Uterus (tissue), 4 donors: ENCODE results near the gene GRIN1. TPM values are rescaled to one million over a fixed set of nuclear protein-coding genes. Genes with fewer than 3 reads are reported as not detected.

Experiments used
- DNase-seq, 2 donors: peaks; one replicate each; pipeline ENCODE4 v3.0.0-alpha.2; 2019 to 2020
- H3K27ac ChIP-seq, 2 donors: fragments of 200-600 bp; sonication (generic); 1 replicate in 1 of 2; 2 replicates in 1 of 2; pipeline ENCODE4 v1.5.1; 2016 to 2018
- H3K27me3 ChIP-seq, 2 donors: fragments of 200-600 bp; sonication (generic); one replicate each; pipeline ENCODE4 v1.5.1; 2018 to 2019; ENCODE audit warnings: control low read depth in 1 of 2
- H3K36me3 ChIP-seq, 2 donors: fragments of 200-600 bp; sonication (generic); one replicate each; pipeline ENCODE4 v1.5.1; 2019; ENCODE audit warnings: control low read depth in 1 of 2
- H3K4me1 ChIP-seq, 2 donors: fragments of 200-600 bp; sonication (generic); one replicate each; pipeline ENCODE4 v1.5.1; 2018 to 2019; ENCODE audit warnings: control low read depth in 1 of 2
- H3K4me3 ChIP-seq, 2 donors: fragments of 200-600 bp; sonication (generic); 1 replicate in 1 of 2; 2 replicates in 1 of 2; pipeline ENCODE4 v1.5.1; 2018 to 2019; ENCODE audit warnings: mild to moderate bottlenecking in 1 of 2
- H3K9me3 ChIP-seq, 2 donors: fragments of 200-600 bp; sonication (generic); one replicate each; pipeline ENCODE4 v1.5.1; 2019; ENCODE audit warnings: control low read depth in 1 of 2
- POLR2A ChIP-seq, 2 donors: fragments of 450-650 bp; IDR thresholded peaks; one replicate each; pipeline ENCODE4 v1.6.1; 2016; ENCODE audit warnings: antibody characterized with exemption in 2 of 2, mild to moderate bottlenecking in 1 of 2, moderate library complexity in 1 of 2
- intact Hi-C: fragments of 100-400 bp; cut with DNase I; formaldehyde crosslinking; loops from one replicate; pipeline ENCODE4 v1.15.1; 2023; ENCODE audit warnings: low total_unique reads
- total RNA-seq, 4 donors: library from RNA; depleted of rRNA in 3 of 4; stranded (reverse); fragments of >200 nt in 3 of 4; gene quantifications; one replicate each; pipeline versions ENCODE4 v1.1.0 to v1.2.4, GENCODE V29; 2014 to 2023
- TF ChIP-seq, protein P1 (sequence below), 4 experiments: fragments of 200-600 bp in 2 of 4; fragments of 450-650 bp in 2 of 4; sonication (generic) in 2 of 4; IDR thresholded peaks; one replicate each; pipeline ENCODE4 v1.5.1; 2016 to 2019; ENCODE audit warnings: antibody characterized with exemption in 4 of 4, mild to moderate bottlenecking in 2 of 4, moderate library complexity in 1 of 4
- donor health status: DM: yes; HTN: yes; CAD: no.

GRIN1 gene
- total RNA-seq, 4 donors from 2014 or later = not detected

- peak overlapping the region in 1 of 2 donors; percentile 11 for H3K4me3 ChIP-seq
- peaks cover 4 to 21% of the 10 kb centered on the region in 2 donors for H3K4me1 ChIP-seq
- no peak overlapping the region for H3K27ac ChIP-seq
- H3K27me3 ChIP-seq = peaks cover 32 to 52% of the 10 kb centered on the region in 2 donors
- H3K36me3 ChIP-seq = no peaks in the 10 kb centered on the region
- intact Hi-C loops = no loop called here
- TF ChIP-seq, protein P1, sequence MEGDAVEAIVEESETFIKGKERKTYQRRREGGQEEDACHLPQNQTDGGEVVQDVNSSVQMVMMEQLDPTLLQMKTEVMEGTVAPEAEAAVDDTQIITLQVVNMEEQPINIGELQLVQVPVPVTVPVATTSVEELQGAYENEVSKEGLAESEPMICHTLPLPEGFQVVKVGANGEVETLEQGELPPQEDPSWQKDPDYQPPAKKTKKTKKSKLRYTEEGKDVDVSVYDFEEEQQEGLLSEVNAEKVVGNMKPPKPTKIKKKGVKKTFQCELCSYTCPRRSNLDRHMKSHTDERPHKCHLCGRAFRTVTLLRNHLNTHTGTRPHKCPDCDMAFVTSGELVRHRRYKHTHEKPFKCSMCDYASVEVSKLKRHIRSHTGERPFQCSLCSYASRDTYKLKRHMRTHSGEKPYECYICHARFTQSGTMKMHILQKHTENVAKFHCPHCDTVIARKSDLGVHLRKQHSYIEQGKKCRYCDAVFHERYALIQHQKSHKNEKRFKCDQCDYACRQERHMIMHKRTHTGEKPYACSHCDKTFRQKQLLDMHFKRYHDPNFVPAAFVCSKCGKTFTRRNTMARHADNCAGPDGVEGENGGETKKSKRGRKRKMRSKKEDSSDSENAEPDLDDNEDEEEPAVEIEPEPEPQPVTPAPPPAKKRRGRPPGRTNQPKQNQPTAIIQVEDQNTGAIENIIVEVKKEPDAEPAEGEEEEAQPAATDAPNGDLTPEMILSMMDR (IDR thresholded peaks at IDR 0.05) = no peak
- TF ChIP-seq POLR2A (IDR thresholded peaks at IDR 0.05) = no peak
- DNase-seq = no peak
- H3K9me3 ChIP-seq = no peaks in the 10 kb centered on the region
These were observed 29.6 kb downstream of the GRIN1 start for GRCh38 chr9:137168573-137168903.

GRCh38 chr9:137168904-137169856 is 30.2 kb downstream of the GRIN1 start:
- H3K27ac ChIP-seq = no peak overlapping the region
- no peaks in the 10 kb centered on the region for H3K36me3 ChIP-seq
- peaks cover 28 to 45% of the 10 kb centered on the region in 2 donors for H3K27me3 ChIP-seq
- intact Hi-C loops = no loop called here
- peaks cover 4 to 21% of the 10 kb centered on the region in 2 donors for H3K4me1 ChIP-seq
- peak overlapping the region in 1 of 2 donors; percentile 11 for H3K4me3 ChIP-seq
- TF ChIP-seq POLR2A (IDR thresholded peaks at IDR 0.05) = no peak
- TF ChIP-seq, protein P1 (IDR thresholded peaks at IDR 0.05) = no peak
- no peak for DNase-seq
- H3K9me3 ChIP-seq = no peaks in the 10 kb centered on the region

DNA sequence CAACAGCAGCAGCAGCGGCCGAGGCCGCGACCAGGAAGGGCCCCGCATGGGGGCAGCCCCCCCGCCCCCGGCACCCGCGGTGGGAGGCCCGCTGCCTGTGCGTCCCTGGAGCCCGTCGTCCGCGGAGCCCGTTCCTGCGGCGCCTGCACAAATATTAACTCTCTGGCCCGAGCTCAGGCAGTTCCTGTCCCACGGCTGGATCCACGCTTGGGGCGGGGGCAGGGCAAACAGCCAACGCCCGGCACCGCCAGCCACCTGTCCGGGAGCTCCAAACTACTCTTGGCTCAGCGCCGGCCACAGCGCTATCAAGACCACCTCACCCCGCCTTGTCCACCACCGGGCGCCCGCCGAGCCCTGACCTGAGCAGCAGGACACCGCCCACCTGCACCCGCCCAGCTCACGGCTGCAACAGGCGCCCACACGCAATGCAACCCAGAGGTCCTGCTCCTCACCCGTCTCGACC is 31.0 kb downstream of the GRIN1 start, which contains the start of gene LRRC26:
TSS of gene LRRC26 (minus strand) at position 156 of the 463 bp plus-strand sequence. CDS start at position 48, 108 bp downstream.
- TF ChIP-seq POLR2A (IDR thresholded peaks at IDR 0.05) = no peak
- TF ChIP-seq, protein P1 (IDR thresholded peaks at IDR 0.05) = no peak
- intact Hi-C loops = no loop called here
- peak within 1 kb of the TSS in 1 of 2 donors; percentile 11 for H3K4me3 ChIP-seq
- peaks cover 4 to 21% of the 10 kb centered on the region in 2 donors for H3K4me1 ChIP-seq
- no peaks in the 10 kb centered on the region for H3K9me3 ChIP-seq
- no peak for DNase-seq
- H3K27me3 ChIP-seq = peaks cover 28 to 38% of the 10 kb centered on the region in 2 donors
- H3K36me3 ChIP-seq = no peaks in the 10 kb centered on the region
- H3K27ac ChIP-seq = no peak within 1 kb of the TSS

- no peaks in the 10 kb centered on the region for H3K9me3 ChIP-seq
- no peak for DNase-seq
- TF ChIP-seq, protein P1 (IDR thresholded peaks at IDR 0.05) = no peak
- intact Hi-C loops = no loop called here
- no peaks in the 10 kb centered on the region for H3K36me3 ChIP-seq
- H3K27me3 ChIP-seq = peaks cover 28 to 31% of the 10 kb centered on the region in 2 donors
- H3K4me3 ChIP-seq = no peak overlapping the region
- peaks cover 4 to 21% of the 10 kb centered on the region in 2 donors for H3K4me1 ChIP-seq
- H3K27ac ChIP-seq = no peak overlapping the region
These were observed 31.7 kb downstream of the GRIN1 start for GRCh38 chr9:137170486-137171148.
